GM19239 (cell line): ENCODE data around the gene TNFRSF21.
"Not testable (repeated sequence)": the region's sequence is repeated elsewhere in the genome, so short reads cannot be mapped to it uniquely, and the experiment has no call there.

Source experiments
- DNase-seq: peaks from one replicate; pipeline ENCODE4 v3.0.0; 2011; ENCODE audit warnings: low spot score; ENCODE audit not compliant: insufficient read length
- FAIRE-seq: peaks from 2 replicates; lab custom pipeline; 2011; peaks lifted over from hg19 to GRCh38; lab: Jason Lieb, UNC

TNFRSF21 gene

GRCh38 chr6:47292027-47292426, 17.7 kb downstream of the TNFRSF21 start:
- FAIRE-seq (no peak), DNase-seq (no peak)

- FAIRE-seq (no peak), DNase-seq (no peak)
These were observed 19.4 kb downstream of the TNFRSF21 start for GRCh38 chr6:47290124-47290834.

GRCh38 chr6:47288267-47289090, 21.2 kb downstream of the TNFRSF21 start:
- no peak for DNase-seq

DNA sequence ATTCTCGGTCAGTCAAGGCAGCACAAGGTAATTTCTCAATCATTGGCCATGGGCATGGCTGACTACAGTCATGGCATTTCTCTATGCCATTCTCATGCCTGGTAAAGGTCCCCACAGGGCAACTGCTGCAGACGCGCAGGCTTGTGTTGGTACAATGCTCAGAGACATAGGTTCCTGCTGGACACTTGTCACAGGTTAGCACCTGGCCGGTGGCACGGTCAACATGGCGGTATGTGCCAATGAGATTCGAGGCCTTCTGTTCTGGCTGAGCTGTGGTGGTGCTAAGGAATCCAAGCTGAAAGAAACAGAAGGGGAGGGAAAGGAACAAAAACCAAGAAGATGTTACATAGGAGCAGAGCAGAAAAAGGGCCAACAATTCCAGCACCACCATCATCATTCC, 23.4 kb downstream of the TNFRSF21 start:
- FAIRE-seq (no peak), DNase-seq (no peak)

More at GRCh38 chr6:47288267-47289090, 21.2 kb downstream of the TNFRSF21 start:
- FAIRE-seq, result no peak

- FAIRE-seq (no peak), DNase-seq (no peak)
These were observed 25.7 kb downstream of the TNFRSF21 start for GRCh38 chr6:47283993-47284392.

- DNase-seq, result no peak
- FAIRE-seq, result no peak
These were observed 31.2 kb downstream of the TNFRSF21 start for GRCh38 chr6:47278545-47278944.

GRCh38 chr6:47277702-47278101, 32.0 kb downstream of the TNFRSF21 start:
- FAIRE-seq, result no peak
- DNase-seq, result no peak

DNA sequence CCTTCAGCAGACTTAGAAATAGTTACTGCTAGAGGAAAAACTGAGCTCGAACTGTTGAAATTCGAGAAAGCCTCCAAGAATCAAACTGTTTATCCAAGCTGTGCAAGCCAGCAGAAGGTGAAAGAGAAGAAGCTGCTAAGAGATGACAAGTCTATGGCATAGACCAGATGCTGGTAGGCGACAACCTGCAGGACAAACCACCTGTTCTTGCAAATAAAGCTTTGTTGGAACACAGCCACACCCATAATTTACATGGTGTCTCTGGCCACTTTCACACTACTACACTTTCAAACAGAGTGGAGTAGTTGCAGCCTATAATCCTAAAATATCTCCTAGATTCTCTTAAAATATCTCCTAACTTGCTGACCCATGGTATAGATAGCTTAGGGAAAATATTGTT, 33.3 kb downstream of the TNFRSF21 start:
- DNase-seq (no peak), FAIRE-seq (no peak)

DNA sequence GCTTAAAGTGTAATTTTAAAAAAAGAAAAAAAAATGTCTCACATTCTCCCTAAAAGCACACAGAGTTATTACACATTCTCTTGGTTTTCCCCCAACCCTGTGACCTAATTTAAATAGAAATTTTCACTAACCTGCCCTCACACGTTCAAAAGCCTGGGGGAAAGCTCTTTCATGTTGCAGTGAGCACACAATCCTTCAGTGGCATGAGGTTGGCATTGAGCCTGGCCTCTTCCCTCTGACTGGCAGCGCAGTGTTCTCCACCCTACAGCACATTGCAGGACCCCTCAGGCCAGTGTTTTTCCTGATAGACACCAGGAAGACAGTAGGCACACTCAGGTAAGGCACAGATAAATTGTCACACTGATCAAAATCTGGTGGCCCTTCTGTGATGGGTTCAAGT, 34.1 kb downstream of the TNFRSF21 start:
- no peak for FAIRE-seq

GRCh38 chr6:47275132-47275531, 34.6 kb downstream of the TNFRSF21 start:
- not testable (repeated sequence) for DNase-seq, FAIRE-seq

More for the DNA sequence above, 34.1 kb downstream of the TNFRSF21 start:
- DNase-seq, result no peak

DNA sequence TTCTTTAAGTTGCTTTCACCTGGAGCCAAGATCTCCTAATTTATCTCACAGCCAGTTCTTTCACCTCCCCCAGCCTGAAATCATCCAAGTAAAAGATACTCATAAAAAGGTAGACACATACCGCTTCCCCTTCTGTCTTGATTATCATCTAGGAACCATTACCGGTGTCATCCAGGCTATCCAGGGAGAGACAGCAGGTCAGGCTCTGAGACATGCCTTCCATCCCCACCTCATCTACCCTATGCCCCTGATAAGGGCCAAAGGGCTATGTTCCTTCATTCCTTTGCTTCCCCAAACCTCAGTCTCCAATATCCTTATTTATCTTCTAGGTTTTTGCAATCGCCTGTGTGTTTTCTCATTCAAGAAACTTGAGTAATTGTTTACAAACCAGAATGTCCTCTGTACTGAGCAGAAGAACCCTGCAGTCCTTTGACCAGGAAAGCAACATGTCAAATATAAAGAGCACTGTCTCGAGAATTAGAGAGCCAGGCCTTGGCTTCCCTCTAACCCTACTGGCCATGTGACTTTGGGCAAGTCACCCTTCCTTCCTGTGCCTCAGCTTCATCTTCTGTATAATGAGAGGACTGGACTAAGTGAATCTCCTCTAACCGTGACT, 41.0 kb downstream of the TNFRSF21 start:
- no peak for FAIRE-seq
- DNase-seq, result no peak

- DNase-seq (no peak), FAIRE-seq (no peak)
These were observed 42.4 kb downstream of the TNFRSF21 start for GRCh38 chr6:47267301-47267700.

DNA sequence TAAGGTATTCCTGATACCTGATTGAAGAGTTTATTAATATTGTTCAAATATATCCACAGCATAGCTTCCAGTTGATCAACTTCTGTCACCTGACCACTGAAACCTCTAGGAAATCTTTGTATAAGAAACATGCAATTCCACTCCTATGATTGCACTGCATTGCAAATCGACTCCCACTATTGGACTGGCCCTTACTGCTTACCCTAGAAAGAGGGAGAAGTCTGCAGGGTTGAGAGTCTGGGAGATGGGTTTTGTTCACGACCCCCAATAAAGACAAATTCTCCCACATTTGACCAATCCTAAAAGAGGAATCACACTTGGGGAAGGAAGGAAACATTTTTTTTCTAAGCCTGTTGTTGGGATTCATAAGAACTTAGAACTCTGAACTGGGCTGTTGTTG, 43.7 kb downstream of the TNFRSF21 start:
- DNase-seq (no peak), FAIRE-seq (no peak)

GRCh38 chr6:47264775-47265184, 44.9 kb downstream of the TNFRSF21 start:
- FAIRE-seq, result no peak

GRCh38 chr6:47263268-47263667, 46.4 kb downstream of the TNFRSF21 start:
- FAIRE-seq (no peak), DNase-seq (no peak)

More at GRCh38 chr6:47264775-47265184, 44.9 kb downstream of the TNFRSF21 start:
- no peak for DNase-seq

- DNase-seq (no peak), FAIRE-seq (no peak)
These were observed 47.5 kb downstream of the TNFRSF21 start for GRCh38 chr6:47262231-47262630.

DNA sequence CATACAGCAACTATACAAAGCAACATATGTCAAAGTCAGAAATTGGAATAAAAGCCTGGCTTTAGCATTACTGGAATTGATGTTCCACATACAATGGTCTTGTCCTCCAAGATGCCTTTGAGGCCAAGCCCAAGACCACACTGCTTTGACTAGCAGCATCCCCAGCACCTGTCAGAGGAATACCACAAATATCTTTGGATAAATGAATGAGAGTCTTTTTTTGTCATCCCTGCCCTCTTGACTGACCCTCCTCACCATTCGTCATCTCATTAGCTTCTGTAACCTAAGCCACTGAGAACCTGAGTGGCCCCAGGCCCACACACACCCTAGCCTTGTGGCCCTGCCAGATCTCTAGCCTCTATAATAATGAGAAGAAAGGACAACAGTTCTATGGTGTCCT, 48.5 kb downstream of the TNFRSF21 start:
- DNase-seq, result no peak
- no peak for FAIRE-seq

- no peak for FAIRE-seq
- DNase-seq, result no peak
These were observed 49.7 kb downstream of the TNFRSF21 start for GRCh38 chr6:47260021-47260420.

DNA sequence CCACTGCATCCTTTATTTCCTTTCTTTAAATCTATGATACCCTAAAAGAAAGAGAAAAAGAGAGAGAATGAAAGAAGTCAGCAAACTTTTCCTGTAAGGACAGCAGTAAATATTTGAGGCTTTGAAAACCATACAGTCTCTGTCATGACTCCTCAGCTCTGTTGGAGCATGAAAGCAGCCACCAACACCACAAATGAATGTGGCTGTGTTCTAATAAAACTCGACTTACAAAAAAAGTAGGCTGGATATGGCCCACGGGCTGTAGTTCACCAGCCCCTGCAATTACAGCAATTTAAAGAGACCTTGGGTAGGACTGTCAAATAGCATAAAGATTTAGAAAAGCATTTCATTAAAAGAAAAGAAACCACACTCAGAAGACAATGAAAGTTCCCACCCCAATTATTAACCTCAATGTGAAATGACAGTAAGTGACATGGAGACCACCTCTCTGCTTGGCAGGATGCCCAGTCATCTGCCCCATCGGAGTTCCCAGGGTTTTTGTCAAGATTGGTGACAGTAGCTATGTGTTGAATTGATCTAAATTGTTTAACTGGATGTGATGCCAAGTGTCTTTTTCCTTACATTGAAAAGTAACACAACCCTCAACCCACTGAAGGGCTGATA, 50.9 kb downstream of the TNFRSF21 start:
- DNase-seq (no peak), FAIRE-seq (no peak)

DNA sequence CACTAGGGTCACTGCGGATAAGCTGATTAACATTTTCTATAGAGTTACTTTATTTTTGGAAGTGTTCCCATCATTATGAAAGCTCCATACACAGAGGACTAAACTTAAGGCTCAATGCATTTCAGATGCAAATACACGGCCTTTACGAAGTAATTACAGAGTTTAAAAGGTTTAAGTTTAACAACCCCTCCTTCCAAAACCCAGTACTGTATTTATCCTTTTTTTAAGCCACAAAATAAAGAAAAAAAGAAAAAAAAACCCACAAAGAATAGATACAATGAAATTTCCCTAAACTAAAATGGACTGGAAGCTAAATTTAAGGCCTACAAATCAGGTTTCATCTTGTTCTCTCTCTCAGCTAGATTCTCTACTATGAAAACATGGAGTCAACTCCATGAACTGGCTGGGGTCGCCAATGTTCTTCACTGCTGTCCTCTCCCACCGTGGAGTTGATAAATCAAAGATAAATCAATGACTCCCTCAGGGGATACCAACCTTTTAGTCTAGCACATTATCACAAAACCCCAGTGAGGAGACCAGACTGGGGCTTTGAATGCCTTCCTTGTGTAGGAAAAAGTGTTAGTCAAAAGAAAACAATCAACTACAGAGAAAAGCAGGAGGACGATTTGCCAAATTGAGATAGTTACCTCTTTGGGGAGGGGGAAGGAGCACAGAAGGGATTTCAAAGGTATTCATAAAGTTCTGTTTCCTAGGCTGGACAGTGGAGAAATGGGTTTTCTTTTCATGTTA, 52.5 kb downstream of the TNFRSF21 start:
- FAIRE-seq, result no peak

More for the DNA sequence above, 52.5 kb downstream of the TNFRSF21 start:
- DNase-seq, result no peak
